Vagina (tissue), 2 donors: ENCODE results near the gene DMD.

Experiments
- POLR2A ChIP-seq, 2 donors: fragments of 450-650 bp; IDR thresholded peaks; one replicate each; pipeline ENCODE4 v1.6.1; 2017; ENCODE audit warnings: antibody characterized with exemption in 2 of 2, mild to moderate bottlenecking in 2 of 2, moderate library complexity in 2 of 2
- POLR2AphosphoS5 ChIP-seq, 2 donors: sonication (generic); formaldehyde crosslinking; IDR thresholded peaks; one replicate each; pipeline ENCODE4 v1.9.0; 2017; ENCODE audit warnings: antibody characterized with exemption in 2 of 2, mild to moderate bottlenecking in 2 of 2, low read depth in 1 of 2; ENCODE audit not compliant: insufficient read depth in 1 of 2
- TF ChIP-seq, protein P1 (sequence below), 3 experiments: fragments of 450-650 bp in 2 of 3; fragments of 200-600 bp in 1 of 3; sonication (generic) in 1 of 3; IDR thresholded peaks; one replicate each; pipeline ENCODE4 v1.5.1; 2017 to 2019; ENCODE audit warnings: antibody characterized with exemption in 3 of 3, mild to moderate bottlenecking in 2 of 3, moderate library complexity in 2 of 3

DNA sequence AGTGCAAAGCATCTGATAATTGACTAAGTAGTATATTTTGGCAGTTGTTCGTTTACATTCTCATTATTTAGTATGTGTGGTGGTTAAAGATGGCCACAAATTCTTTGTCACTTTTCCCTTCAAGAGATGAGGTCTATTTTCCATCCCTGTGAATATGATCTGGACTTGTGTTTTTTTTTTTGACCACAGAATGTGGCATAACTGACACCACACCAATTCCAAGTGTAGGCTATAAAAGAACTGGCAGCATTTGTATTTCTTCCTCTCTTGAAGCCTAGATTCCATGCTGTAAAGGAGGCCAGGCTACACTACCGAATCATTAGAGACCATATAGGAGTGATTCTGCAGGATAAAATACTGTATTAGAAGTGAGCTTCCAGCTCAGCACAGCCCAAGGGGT lies 596.6 kb downstream of the DMD start:
- TF ChIP-seq, protein P1, sequence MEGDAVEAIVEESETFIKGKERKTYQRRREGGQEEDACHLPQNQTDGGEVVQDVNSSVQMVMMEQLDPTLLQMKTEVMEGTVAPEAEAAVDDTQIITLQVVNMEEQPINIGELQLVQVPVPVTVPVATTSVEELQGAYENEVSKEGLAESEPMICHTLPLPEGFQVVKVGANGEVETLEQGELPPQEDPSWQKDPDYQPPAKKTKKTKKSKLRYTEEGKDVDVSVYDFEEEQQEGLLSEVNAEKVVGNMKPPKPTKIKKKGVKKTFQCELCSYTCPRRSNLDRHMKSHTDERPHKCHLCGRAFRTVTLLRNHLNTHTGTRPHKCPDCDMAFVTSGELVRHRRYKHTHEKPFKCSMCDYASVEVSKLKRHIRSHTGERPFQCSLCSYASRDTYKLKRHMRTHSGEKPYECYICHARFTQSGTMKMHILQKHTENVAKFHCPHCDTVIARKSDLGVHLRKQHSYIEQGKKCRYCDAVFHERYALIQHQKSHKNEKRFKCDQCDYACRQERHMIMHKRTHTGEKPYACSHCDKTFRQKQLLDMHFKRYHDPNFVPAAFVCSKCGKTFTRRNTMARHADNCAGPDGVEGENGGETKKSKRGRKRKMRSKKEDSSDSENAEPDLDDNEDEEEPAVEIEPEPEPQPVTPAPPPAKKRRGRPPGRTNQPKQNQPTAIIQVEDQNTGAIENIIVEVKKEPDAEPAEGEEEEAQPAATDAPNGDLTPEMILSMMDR (IDR thresholded peaks at IDR 0.05), result no peak
- TF ChIP-seq POLR2A (IDR thresholded peaks at IDR 0.05) (no peak), POLR2AphosphoS5 (IDR thresholded peaks at IDR 0.05; ENCODE audit: insufficient read depth in 1 of 2, low read depth in 1 of 2) (no peak)
